ENCODE data around the gene TMEM161B.
"Not testable (repeated sequence)": the region's sequence is repeated elsewhere in the genome, so short reads cannot be mapped to it uniquely, and the experiment has no call there.

The TMEM161B gene

DNA sequence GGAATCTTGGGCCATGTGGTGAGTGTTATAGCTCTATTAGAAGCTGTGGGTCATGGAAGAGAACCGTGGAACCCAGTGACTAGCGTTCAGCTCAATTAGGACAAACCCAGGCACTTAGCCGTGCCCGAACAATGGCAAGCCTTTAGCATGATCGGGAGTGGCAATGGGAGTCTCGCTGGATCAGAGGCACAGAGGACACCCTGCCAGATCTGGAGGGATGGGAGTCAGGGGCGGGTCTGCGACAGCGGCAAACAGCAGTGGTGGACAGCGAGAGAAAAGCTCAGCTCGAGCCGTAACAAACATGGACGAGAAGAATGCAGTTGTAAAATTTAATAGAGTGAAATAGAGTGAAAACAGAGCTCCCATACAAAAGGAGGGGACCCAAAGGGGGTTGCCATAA lies 91.2 kb downstream of the TMEM161B start:
- not testable (repeated sequence) for DNase-seq

DNA sequence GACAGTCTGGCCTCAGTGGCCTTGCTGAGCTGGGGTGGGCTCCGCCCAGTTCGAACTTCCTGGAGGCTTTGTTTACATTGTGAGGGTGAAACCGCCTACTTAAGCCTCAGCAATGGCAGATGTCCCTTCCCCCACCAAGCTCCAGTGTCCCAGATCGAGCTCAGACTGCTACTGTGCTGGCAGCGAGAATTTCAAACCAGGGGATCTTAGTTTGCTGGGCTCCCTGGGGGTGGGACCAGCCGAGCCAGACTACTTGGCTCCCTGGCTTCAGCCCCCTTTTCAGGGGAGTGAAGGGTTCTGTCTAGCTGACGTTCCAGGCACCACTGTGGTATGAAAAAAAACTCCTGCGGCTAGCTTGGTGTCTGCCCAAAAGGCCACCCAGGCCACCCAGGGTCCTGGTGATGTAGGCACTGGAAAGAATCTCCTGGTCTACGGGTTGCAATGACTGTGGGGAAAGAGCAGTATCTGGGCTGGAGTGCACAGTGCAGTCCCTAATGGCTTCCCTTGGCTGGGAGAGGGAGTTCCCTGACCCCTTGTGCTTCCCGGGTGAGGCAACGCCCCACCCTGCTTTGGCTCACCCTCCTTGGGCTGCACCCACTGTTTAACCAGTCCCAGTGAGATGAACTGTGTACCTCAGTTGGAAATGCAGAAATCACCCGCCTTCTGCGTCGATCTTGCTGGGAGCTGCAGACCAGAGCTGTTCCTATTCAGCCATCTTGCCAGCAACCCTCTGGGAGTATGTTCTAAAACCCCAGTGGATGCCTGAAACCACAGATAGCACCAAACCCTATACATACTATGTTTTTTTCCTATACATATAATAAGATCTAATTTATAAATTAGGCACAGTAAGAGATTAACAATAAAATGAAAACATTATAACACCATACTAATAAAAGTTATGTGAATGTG lies 95.5 kb downstream of the TMEM161B start:
- no peak for DNase-seq

DNA sequence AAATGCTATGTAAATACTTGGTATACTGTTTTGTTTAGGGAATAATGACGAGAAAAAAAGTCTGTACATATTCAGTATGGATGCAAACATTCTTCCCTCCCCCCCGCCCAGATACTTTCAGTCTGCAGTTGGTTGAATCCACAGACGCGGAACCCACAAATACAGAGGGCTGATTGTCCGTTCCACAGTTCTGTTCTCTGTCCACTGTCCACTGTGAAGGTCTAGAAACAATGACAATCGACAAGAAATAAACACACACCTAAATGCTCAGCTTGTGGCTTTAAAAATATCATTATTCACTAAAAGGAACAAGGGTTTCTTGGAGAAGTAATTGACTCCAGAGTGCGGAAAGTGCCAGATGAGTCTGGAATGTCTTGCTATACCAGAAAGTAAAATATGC lies 109.1 kb downstream of the TMEM161B start:
- no peak for DNase-seq

DNA sequence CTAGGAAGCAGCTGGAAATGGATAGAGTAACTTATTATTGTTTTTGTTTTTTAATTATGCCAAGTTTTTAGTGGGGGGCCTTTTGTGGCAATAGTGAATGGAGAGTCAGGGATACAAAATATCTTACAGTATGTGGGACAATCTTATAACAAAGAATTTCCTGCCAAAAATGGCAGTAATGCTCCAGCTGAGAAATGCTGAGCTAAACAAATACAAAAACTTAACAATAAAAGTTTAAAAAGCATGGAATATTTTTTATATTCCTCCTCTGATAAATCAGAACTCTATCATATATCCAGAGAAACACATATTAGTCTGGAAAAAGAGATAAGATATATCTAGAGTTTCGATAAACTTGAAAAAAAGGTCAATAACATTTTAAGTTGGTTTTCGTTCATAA lies 110.6 kb downstream of the TMEM161B start:
- no peak for DNase-seq

DNA sequence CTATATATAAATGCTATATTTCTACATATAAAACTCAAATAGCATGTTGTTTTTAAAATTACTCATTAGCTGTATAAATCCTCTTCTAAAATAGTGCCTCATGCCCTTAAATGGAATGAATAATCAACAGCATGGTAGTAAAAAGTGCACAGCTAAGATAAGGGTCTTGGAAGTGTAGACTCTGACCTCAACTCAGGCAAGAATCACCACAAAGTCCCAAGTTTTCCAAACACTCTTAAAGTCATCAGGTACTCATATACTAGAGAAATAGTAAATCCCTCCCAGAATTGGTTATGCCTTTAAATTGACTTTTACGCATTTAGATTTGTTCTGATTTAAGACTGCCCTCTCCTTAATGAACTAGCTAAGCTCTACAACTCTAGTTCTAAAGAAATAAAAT lies 113.8 kb downstream of the TMEM161B start:
- DNase-seq, result no peak

DNA sequence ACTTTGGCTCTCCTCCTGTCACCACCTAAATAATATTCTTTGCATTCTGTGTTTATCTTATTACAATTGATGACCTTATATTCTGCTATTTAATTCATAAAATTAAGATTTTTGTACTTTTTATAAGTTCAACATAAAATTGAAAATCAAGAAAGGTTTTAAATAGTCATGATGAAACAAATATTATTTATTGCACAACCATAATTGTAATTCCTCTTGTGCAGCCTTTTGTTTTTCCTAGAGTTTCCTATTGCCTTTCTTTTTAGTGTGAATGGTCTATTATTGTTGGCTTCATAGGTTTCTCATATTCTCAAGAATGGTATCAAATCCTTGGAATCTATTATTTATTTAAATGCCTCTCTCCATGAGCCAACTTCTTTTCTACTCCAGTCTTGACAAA lies 117.9 kb downstream of the TMEM161B start:
- no peak for DNase-seq

DNA sequence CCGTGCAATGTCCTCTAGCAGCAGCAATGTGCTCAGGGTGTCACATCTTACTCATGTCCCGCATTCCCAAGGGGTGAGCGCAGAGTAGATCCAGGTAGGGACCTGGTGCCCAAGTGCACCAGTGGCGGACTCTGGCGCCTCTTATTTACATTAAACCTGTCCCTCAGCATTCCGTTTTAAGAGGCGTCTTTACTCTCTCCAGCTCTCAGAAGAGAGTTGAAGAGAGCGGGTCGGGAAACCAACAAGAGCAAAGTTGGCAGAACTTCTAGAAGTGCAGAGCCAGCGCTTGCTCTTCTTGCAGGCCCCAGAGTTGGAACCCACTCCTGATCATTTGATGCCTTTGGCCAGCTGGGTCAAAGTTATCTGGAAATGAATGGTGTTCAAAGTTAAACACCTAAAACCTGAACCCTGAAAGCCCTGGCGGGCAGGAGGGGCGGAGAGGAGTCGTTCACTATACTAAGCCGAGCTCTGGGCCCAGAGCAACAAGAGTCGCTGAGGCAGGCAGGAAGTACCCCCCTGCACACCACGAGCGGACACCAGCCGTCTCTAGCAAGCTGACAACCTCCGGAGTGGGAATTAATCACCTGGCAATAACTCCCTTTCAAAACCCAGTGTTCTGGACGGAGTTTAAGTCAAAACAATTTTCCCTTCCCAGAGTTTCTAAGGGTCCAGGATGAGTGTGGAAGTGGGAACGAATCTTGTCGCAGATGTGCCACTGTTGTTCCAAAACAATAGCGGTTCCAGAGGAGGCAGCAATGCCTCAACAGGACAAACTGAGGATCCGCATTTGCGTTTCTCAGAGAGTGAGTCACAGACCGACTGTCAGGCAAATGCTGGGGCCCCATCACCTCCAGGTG lies 122.8 kb downstream of the TMEM161B start:
- no peak for DNase-seq

DNA sequence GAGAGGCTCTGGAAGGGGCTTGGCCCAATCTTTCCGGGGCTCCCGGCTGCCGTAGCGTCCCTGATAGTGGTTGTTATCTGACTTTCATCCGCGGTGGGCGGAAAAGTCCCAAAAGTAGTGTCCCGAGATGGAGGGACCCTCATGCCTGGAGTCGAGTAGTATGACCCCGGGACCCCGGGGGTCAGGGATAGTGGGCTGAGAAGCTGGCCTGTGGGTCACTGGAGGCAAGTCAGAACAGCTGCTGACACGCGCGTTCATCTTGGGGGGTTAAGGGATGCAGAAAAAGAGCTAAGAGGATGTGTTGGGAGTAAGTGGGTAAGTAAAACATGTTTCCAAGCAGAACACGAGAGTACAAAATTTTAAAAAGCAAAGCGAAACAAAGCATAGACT lies 123.4 kb downstream of the TMEM161B start:
- no peak for DNase-seq
